Measurements from ENCODE around the gene TNFRSF12A.

TNFRSF12A gene, protein sequence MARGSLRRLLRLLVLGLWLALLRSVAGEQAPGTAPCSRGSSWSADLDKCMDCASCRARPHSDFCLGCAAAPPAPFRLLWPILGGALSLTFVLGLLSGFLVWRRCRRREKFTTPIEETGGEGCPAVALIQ

GRCh38 chr16:3020247-3020603, at the start of gene TNFRSF12A:
TNFRSF12A (plus strand) TSS chr16:3020368; CDS start chr16:3020398, 30 bp downstream.
- peak; percentile 38 for DNase-seq

DNA sequence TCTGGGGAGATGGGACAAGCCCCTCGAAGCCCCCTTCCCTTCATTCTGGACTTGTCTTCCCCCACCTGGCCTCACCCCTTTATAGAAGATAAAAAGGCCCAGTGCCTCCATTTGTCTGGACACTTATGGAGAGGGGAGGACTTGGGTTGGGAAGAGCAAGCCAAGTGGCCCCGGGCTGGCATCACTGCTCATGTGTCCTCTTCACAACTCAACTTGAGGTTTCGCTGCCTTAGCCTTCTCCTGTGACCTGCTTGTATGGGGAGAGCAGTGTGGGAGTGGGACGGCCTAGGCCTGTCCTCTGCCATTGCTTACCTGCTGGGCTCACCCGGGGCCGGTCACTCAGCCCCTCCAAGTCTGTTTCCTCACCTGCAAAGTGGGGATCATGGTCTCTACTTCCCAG, 49.6 kb upstream of the TNFRSF12A start:
- DNase-seq = no peak

GRCh38 chr16:2971134-2971984, 48.8 kb upstream of the TNFRSF12A start:
- DNase-seq = no peak

GRCh38 chr16:2971985-2972784, 48.0 kb upstream of the TNFRSF12A start:
- DNase-seq = no peak

GRCh38 chr16:2973093-2973492, 47.1 kb upstream of the TNFRSF12A start:
- DNase-seq = peak; percentile 60

DNA sequence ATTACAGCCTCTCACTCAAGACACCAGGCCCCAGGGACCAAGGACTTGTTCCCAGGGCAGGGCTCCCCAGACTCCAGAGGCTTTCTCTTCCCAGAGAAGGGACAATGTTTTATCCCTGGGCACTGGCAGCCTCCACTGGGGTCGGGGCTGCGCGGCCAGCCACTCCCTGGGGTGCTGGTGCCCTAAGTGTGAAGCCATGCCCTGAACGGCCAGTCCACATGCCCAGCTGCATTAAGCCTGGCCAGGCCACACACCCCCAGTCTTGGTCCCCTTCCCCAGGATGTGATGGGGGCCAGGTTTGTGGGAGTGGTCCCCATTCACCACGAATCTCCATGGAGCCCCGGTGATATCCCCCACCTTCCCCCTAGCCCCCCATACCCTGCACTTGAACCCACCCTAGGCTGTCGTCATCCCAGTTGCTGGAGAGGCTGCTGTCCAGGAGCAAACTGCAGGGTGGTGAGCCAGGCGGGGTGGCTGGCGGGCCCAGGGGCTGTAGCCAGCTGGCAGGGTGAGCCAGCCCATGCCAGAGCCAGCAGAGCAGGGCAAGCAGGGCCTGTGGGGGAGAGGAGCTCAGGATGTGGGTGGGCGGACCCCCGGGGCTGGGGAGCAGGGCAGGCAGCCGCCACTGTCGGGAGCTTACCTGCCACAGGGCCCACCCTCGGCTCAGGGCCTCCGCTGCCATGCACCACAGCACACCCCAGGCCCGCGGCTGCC, 46.4 kb upstream of the TNFRSF12A start:
- no peak for DNase-seq

- no peak for DNase-seq
Measured at GRCh38 chr16:2974319-2975056, 45.7 kb upstream of the TNFRSF12A start.

- DNase-seq = no peak
Measured at GRCh38 chr16:2975161-2975795, 44.9 kb upstream of the TNFRSF12A start.

- no peak for DNase-seq
Measured at GRCh38 chr16:2976201-2976600, 44.0 kb upstream of the TNFRSF12A start.

- DNase-seq = no peak
Measured at GRCh38 chr16:2976673-2977072, 43.5 kb upstream of the TNFRSF12A start.

GRCh38 chr16:2977440-2977839, 42.7 kb upstream of the TNFRSF12A start:
- peak; percentile 80 for DNase-seq

- no peak for DNase-seq
Measured at GRCh38 chr16:2979669-2980226, 40.4 kb upstream of the TNFRSF12A start.

DNA sequence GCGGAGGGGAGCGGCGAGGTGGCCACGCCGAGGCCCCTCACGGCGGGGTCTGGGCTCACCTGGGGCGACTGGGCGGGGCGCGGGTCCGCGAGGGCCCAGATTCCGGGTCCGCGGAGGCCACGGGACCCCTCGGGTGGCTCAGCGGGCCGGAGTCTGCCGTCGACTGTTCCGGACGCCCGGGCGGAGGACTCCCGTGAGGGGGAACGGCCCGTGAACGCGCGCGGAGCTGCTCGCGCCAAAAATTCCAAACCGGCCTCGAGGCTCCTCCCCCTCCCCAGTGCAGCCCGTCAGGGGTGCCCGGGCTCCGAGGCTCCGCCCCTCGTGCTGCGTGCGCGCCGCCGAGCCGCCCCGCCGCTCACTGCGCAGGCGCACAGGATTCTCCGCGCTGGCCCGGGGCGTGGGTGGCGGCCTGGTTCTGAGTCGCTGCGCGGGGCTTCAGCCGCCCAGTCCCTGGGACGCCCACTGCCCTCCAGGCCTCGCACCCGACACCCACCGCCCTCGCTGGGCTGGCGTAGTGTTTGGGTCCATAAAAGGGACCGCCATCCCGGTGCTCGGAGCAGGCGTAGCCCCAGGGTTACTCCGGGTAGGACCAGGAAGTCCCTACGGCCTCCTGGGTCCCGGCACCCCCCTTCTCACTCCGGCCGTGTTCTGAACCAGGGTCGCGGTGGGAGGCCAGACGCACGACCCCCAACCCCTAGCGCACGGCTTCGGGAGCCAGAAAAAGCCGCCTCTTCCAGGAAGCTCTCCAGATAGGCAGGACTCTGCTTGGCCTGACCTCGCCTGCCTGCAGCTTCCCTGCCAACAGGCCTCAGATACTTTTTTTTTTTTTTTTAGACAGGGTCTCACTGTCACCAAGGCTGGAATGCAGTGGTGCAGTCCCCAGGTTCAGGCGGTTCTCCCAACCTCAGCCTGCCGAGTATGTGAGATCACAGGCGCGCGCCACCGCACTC, 39.7 kb upstream of the TNFRSF12A start, which contains the start of gene PKMYT1:
Gene PKMYT1 (minus strand): TSS at position 220 of the 950 bp plus-strand sequence. CDS start 789 bp downstream, outside the sequence.
- DNase-seq = peak; percentile 79

- no peak for DNase-seq
Measured at GRCh38 chr16:2981177-2981898, 38.8 kb upstream of the TNFRSF12A start.

- DNase-seq = no peak
Measured at GRCh38 chr16:2981899-2982250, 38.3 kb upstream of the TNFRSF12A start.

DNA sequence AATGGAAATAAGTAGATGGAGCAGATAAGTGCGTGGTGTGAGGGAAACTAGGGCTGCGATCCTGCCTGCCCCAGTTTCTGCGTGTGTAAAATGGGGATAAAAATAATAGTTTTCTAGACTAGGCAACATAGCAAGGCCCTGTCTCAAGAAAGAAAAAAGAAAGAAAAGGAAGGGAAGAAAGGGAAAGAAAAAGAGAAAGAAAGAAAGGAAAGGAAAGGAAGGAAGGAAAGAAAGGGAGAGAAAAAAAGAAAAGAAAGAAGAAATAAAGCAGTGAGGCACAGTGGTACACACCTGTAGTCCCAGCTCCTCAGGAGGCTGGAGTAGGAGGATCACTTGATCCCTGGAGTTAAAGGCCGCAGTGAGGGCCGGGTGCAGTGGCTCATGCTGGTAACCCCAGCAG, 37.8 kb upstream of the TNFRSF12A start:
- no peak for DNase-seq

- peak; percentile 65 for DNase-seq
Measured at GRCh38 chr16:2983706-2984136, 36.4 kb upstream of the TNFRSF12A start.

GRCh38 chr16:2985462-2985861, 34.7 kb upstream of the TNFRSF12A start:
- no peak for DNase-seq

- no peak for DNase-seq
Measured at GRCh38 chr16:2985893-2986355, 34.2 kb upstream of the TNFRSF12A start.

Measured in DMS79 treated with DMSO at 0.1 percent for 48 hours (cell line).